Peyer's patch (tissue), 4 donors: ENCODE results near the gene ZNF280D.

Experiments
- POLR2A ChIP-seq, 2 donors: fragments of 450-650 bp; IDR thresholded peaks; one replicate each; pipeline ENCODE4 v1.5.1; 2017; ENCODE audit warnings: antibody characterized with exemption in 2 of 2, mild to moderate bottlenecking in 2 of 2, moderate library complexity in 2 of 2
- TF ChIP-seq, protein P1 (sequence below), 6 experiments: fragments of 450-650 bp in 4 of 6; fragments of 200-600 bp in 2 of 6; sonication (generic) in 1 of 6; IDR thresholded peaks; one replicate each; pipeline ENCODE4 v1.5.1; 2017 to 2019; ENCODE audit warnings: antibody characterized with exemption in 6 of 6, mild to moderate bottlenecking in 3 of 6, moderate library complexity in 1 of 6

DNA sequence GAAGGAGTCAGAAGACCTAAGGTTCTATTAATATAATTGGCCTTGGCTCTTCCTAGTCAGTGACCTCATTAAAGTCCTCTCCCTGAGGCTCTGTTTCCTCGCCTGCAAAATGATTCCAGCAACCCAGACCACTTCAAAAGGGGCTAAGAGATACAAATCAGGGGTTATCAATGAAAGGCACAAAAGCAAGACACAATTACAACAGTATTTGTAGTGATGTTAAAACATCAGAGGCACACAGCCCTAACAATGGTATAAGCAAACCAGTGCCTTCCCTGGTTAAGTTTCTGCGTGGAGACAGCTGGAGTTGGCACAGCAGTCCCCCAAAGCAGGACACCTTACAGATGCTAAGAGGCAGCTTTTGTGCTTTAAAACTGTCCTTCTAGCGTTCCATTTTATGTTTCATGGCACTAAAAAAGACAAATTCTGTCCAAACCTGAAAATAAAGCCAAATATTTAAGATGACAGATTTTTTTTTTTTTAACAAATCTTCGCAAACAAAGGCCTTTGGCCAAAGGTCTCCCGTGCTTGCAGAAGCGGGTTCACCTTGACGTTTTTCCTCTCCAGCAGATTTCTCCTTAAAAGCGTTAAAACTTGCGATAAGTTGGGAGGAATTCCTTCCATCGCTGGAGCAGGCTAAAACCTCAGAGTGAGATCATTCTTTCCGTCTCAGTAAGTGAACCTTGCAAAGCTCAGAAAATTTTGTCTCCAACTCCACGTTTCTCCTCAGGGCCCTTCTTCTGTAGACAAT, 999 bp downstream of the ZNF280D start:
- TF ChIP-seq, protein P1, sequence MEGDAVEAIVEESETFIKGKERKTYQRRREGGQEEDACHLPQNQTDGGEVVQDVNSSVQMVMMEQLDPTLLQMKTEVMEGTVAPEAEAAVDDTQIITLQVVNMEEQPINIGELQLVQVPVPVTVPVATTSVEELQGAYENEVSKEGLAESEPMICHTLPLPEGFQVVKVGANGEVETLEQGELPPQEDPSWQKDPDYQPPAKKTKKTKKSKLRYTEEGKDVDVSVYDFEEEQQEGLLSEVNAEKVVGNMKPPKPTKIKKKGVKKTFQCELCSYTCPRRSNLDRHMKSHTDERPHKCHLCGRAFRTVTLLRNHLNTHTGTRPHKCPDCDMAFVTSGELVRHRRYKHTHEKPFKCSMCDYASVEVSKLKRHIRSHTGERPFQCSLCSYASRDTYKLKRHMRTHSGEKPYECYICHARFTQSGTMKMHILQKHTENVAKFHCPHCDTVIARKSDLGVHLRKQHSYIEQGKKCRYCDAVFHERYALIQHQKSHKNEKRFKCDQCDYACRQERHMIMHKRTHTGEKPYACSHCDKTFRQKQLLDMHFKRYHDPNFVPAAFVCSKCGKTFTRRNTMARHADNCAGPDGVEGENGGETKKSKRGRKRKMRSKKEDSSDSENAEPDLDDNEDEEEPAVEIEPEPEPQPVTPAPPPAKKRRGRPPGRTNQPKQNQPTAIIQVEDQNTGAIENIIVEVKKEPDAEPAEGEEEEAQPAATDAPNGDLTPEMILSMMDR (IDR thresholded peaks at IDR 0.05): no peak
- no peak for TF ChIP-seq POLR2A (IDR thresholded peaks at IDR 0.05)
